Gastroesophageal sphincter (tissue), 4 donors: ENCODE results near the gene OR2AE1. TPM values are rescaled to one million over a fixed set of nuclear protein-coding genes. Genes with fewer than 3 reads are reported as not detected.

Source experiments
- ATAC-seq: fragments of 150-250 bp; one replicate; pipeline ENCODE4 v1.9.1; 2016; ENCODE audit warnings: mild to moderate bottlenecking, moderate library complexity
- H3K27ac ChIP-seq, 4 donors: fragments of 200-600 bp; sonication (generic) in 3 of 4; 1 replicate in 3 of 4; 2 replicates in 1 of 4; pipeline ENCODE4 v1.5.1; 2016 to 2019
- H3K27me3 ChIP-seq: fragments of 200-600 bp; sonication (generic); one replicate; pipeline ENCODE4 v1.5.1; 2019
- H3K36me3 ChIP-seq, 2 donors: fragments of 200-600 bp; sonication (generic); one replicate each; pipeline ENCODE4 v1.5.1; 2019; ENCODE audit warnings: control low read depth in 1 of 2
- H3K4me1 ChIP-seq, 3 donors: fragments of 200-600 bp; sonication (generic); 1 replicate in 2 of 3; 2 replicates in 1 of 3; pipeline ENCODE4 v1.5.1; 2016 to 2019; ENCODE audit warnings: control low read depth in 2 of 3
- H3K4me3 ChIP-seq, 2 donors: fragments of 200-600 bp; sonication (generic); one replicate each; pipeline ENCODE4 v1.5.1; 2019; ENCODE audit warnings: mild to moderate bottlenecking in 1 of 2, moderate library complexity in 1 of 2
- H3K9me3 ChIP-seq, 3 donors: fragments of 200-600 bp; sonication (generic); one replicate each; pipeline ENCODE4 v1.5.1; 2017 to 2019; ENCODE audit warnings: control low read depth in 2 of 3
- EP300 ChIP-seq: sonication (generic); formaldehyde crosslinking; IDR thresholded peaks from one replicate; pipeline ENCODE4 v1.6.1; 2017; ENCODE audit warnings: antibody characterized with exemption, mild to moderate bottlenecking
- POLR2A ChIP-seq, 2 donors: fragments of 450-650 bp; IDR thresholded peaks; one replicate each; pipeline ENCODE4 v1.6.1; 2017; ENCODE audit warnings: antibody characterized with exemption in 2 of 2, mild to moderate bottlenecking in 2 of 2, moderate library complexity in 1 of 2
- POLR2AphosphoS5 ChIP-seq: sonication (generic); formaldehyde crosslinking; IDR thresholded peaks from one replicate; pipeline ENCODE4 v1.6.1; 2017; ENCODE audit warnings: antibody characterized with exemption
- WGBS, 2 donors: methylation state at CpG; one replicate each; pipeline ENCODE4 v1.1.5; 2018; ENCODE audit warnings: low coverage in 1 of 2; 5-methylcytosine and 5-hydroxymethylcytosine counted together
- small RNA-seq, 4 donors: library from RNA; depleted of rRNA; stranded (forward); fragments of <200 nt; gene quantifications; one replicate each; pipeline ENCODE3, GENCODE V24; 2016
- total RNA-seq, 4 donors: library from RNA; depleted of rRNA; stranded (reverse); fragments of >200 nt; gene quantifications; one replicate each; pipeline ENCODE4 v1.1.0, GENCODE V29; 2016
- TF ChIP-seq, protein P1 (sequence below), 4 experiments: fragments of 200-600 bp in 2 of 4; fragments of 450-650 bp in 2 of 4; sonication (generic) in 1 of 4; IDR thresholded peaks; one replicate each; pipeline ENCODE4 v1.5.1; 2017 to 2019; ENCODE audit warnings: antibody characterized with exemption in 4 of 4, mild to moderate bottlenecking in 2 of 4, moderate library complexity in 2 of 4

Gene OR2AE1
- total RNA-seq, 4 donors from 2014 or later = not detected

GRCh38 chr7:99828811-99829210 lies 48.0 kb downstream of the OR2AE1 start:
- no peak for ATAC-seq
- Histone ChIP-seq H3K4me1 (no peaks in the 10 kb centered on the region), H3K36me3 (no peaks in the 10 kb centered on the region), H3K9me3 (no peaks in the 10 kb centered on the region), H3K27me3 (peaks cover 2% of the 10 kb centered on the region), H3K4me3 (no peak overlapping the region), H3K27ac (no peak overlapping the region)
- no peak for TF ChIP-seq POLR2AphosphoS5
- no peak for TF ChIP-seq EP300
- TF ChIP-seq POLR2A (IDR thresholded peaks at IDR 0.05) = no peak
- TF ChIP-seq, protein P1, sequence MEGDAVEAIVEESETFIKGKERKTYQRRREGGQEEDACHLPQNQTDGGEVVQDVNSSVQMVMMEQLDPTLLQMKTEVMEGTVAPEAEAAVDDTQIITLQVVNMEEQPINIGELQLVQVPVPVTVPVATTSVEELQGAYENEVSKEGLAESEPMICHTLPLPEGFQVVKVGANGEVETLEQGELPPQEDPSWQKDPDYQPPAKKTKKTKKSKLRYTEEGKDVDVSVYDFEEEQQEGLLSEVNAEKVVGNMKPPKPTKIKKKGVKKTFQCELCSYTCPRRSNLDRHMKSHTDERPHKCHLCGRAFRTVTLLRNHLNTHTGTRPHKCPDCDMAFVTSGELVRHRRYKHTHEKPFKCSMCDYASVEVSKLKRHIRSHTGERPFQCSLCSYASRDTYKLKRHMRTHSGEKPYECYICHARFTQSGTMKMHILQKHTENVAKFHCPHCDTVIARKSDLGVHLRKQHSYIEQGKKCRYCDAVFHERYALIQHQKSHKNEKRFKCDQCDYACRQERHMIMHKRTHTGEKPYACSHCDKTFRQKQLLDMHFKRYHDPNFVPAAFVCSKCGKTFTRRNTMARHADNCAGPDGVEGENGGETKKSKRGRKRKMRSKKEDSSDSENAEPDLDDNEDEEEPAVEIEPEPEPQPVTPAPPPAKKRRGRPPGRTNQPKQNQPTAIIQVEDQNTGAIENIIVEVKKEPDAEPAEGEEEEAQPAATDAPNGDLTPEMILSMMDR (IDR thresholded peaks at IDR 0.05) = no peak

GRCh38 chr7:99827040-99827778 lies 49.6 kb downstream of the OR2AE1 start:
- TF ChIP-seq, protein P1 (IDR thresholded peaks at IDR 0.05) = no peak
- TF ChIP-seq POLR2AphosphoS5 (no peak), EP300 (no peak), POLR2A (IDR thresholded peaks at IDR 0.05) (no peak)
- no peaks in the 10 kb centered on the region for H3K36me3 ChIP-seq
- no peak overlapping the region for H3K4me3 ChIP-seq
- peaks cover 11% of the 10 kb centered on the region for H3K27me3 ChIP-seq
- no peak overlapping the region for H3K27ac ChIP-seq
- H3K9me3 ChIP-seq = no peaks in the 10 kb centered on the region
- WGBS, 2 donors = 69 to 100% methylated on average over 1 to 2 of the region's 2 CpGs
- no peak for ATAC-seq
- no peaks in the 10 kb centered on the region for H3K4me1 ChIP-seq

Small RNA genes within 50 kb of the gene (small RNA-seq; reads per million reads assigned to genes)
- gene AC011904.1 (0 reads per million in 4 donors), gene CYP3A52P (0 reads per million in 4 donors)

Other genes with a start within 250 kb of the OR2AE1 start
- gene CYP3A5, start 197.0 kb downstream of the OR2AE1 start, total RNA-seq = 1 to 10 TPM in 3 of 4 donors, under 1 TPM in 1; 0.47 to 5.3 (median 1.9) TPM
- gene CYP3A7, start 141.8 kb downstream of the OR2AE1 start, total RNA-seq = not detected
- not detected for gene CYP3A4, start 92.8 kb downstream of the OR2AE1 start, total RNA-seq
- not detected for gene CYP3A43, start 49.0 kb downstream of the OR2AE1 start, total RNA-seq
- gene TRIM4, start 42.5 kb upstream of the OR2AE1 start, total RNA-seq = 10 to 100 TPM; 25.3 to 32.2 (median 29.5) TPM
- under 1 TPM in 1 of 4 donors, not detected in 3; 0.62 TPM for gene GJC3, start 52.6 kb upstream of the OR2AE1 start, total RNA-seq
- 100 to 1,000 TPM in 1 of 4 donors, 1 to 10 TPM in 3; 1.5 to 128 (median 4.5) TPM for gene AZGP1, start 99.0 kb upstream of the OR2AE1 start, total RNA-seq
- 10 to 100 TPM; 31.6 to 35.5 (median 31.7) TPM for gene ZKSCAN1, start 138.6 kb upstream of the OR2AE1 start, total RNA-seq
- 10 to 100 TPM; 14.0 to 21.9 (median 20.9) TPM for gene ZSCAN21, start 172.7 kb upstream of the OR2AE1 start, total RNA-seq
- 10 to 100 TPM; 18.9 to 30.2 (median 20.6) TPM for gene ZNF3, start 204.7 kb upstream of the OR2AE1 start, total RNA-seq
- 10 to 100 TPM; 40.7 to 83.6 (median 62.9) TPM for gene COPS6, start 211.9 kb upstream of the OR2AE1 start, total RNA-seq
- 10 to 100 TPM; 30.7 to 52.0 (median 45.1) TPM for gene MCM7, start 224.4 kb upstream of the OR2AE1 start, total RNA-seq
- gene AP4M1, start 224.6 kb upstream of the OR2AE1 start, total RNA-seq = 10 to 100 TPM; 21.8 to 29.3 (median 24.7) TPM
- gene TAF6, start 242.3 kb upstream of the OR2AE1 start, total RNA-seq = 100 to 1,000 TPM in 1 of 4 donors, 10 to 100 TPM in 3; 36.3 to 107 (median 68.7) TPM
- 10 to 100 TPM; 13.0 to 21.0 (median 14.8) TPM for gene CNPY4, start 242.6 kb upstream of the OR2AE1 start, total RNA-seq
- gene MBLAC1, start 249.9 kb upstream of the OR2AE1 start, total RNA-seq = 1 to 10 TPM; 4.8 to 8.1 (median 6.6) TPM